Activated CD4-positive, alpha-beta T cell treated with anti-CD3 and anti-CD28 coated beads for 36 hours (primary cell): ENCODE data around the gene PTBP2. TPM values are rescaled to one million over a fixed set of nuclear protein-coding genes. Genes with fewer than 3 reads are reported as not detected.
"Not testable (repeated sequence)": the region's sequence is repeated elsewhere in the genome, so short reads cannot be mapped to it uniquely, and the experiment has no call there.

Experiments used
- ATAC-seq: fragments of 200-7000 bp; cut with Tn5 transposase; one replicate; pipeline ENCODE4 v1.10.0; 2021; ENCODE audit warnings: mild to moderate bottlenecking, moderate library complexity
- CTCF ChIA-PET: fragments of 350-600 bp; sonication (Branson Sonifier 250); formaldehyde crosslinking; loops from one replicate; lab custom pipeline; 2021; ENCODE audit warnings: antibody characterized with exemption; lab: Charles Lee
- POLR2A ChIA-PET: fragments of 350-600 bp; sonication (Branson Sonifier 250); formaldehyde crosslinking; loops from one replicate; lab custom pipeline; 2021; ENCODE audit warnings: antibody characterized with exemption, inconsistent platforms; lab: Charles Lee
- DNase-seq: peaks from one replicate; pipeline ENCODE4 v3.0.0-alpha.2; 2020
- H3K27ac Mint-ChIP-seq: one replicate; pipeline ENCODE4 v1.8.0; 2021; ENCODE audit warnings: mixed read lengths
- H3K27me3 Mint-ChIP-seq: one replicate; pipeline ENCODE4 v1.8.0; 2021; ENCODE audit warnings: mixed read lengths
- H3K36me3 Mint-ChIP-seq: one replicate; pipeline ENCODE4 v1.8.0; 2021; ENCODE audit warnings: low read depth, mixed read lengths
- H3K4me1 Mint-ChIP-seq: one replicate; pipeline ENCODE4 v1.8.0; 2021; ENCODE audit warnings: mixed read lengths
- H3K4me3 Mint-ChIP-seq: one replicate; pipeline ENCODE4 v1.8.0; 2021; ENCODE audit warnings: mild to moderate bottlenecking, moderate library complexity, mixed read lengths
- H3K9me3 Mint-ChIP-seq: one replicate; pipeline ENCODE4 v1.8.0; 2021; ENCODE audit warnings: low read depth, mixed read lengths
- intact Hi-C, 2 experiments: fragments of 100-400 bp; cut with DNase I in 1 of 2; cut with micrococcal nuclease in 1 of 2; formaldehyde crosslinking; loops; one replicate each; pipeline versions ENCODE4 v1.14.2 to v1.15.1; 2022 to 2024; cut with DNase I, micrococcal nuclease
- total RNA-seq, 2 experiments: library from RNA; stranded (reverse); gene quantifications; one replicate each; pipeline ENCODE4 v1.2.3, GENCODE V29; 2021

The PTBP2 gene
- total RNA-seq, 2 experiments from 2014 or later, result 13.5 to 14.8 TPM

DNA sequence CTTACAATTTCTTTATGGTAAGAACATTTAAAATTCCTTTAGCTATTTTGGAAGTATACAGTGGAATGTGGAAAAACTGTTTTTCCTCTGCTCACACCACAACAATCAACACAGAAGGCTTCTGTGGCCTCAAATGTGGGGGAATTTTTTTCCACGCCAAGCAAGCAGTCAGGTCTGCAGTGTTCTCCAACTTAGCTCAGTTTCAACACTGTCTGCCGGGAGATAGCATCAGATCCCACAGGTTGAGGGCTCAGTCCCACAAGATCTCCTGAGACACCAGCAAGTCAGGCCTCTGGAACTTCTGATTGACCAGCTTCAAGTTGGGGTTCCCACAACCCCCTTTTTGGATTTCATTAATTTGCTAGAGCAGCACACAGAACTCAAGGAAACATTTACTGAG is 50.3 kb downstream of the PTBP2 start:
- ATAC-seq (no peak), DNase-seq (no peak)
- Mint-ChIP-seq H3K27ac (no peak overlapping the region), H3K27me3 (no peaks in the 10 kb centered on the region), H3K4me1 (no peaks in the 10 kb centered on the region), H3K4me3 (no peak overlapping the region), H3K9me3 (no peaks in the 10 kb centered on the region), H3K36me3 (peaks cover 21% of the 10 kb centered on the region)
- ChIA-PET CTCF (interaction anchor here (0.6 to 1.5 kb wide), 3 partner anchors 25 to 993 kb away, joined by 3 read pairs; no protein-coding TSS in a partner anchor), POLR2A (no interaction called here)
- intact Hi-C loops, result no loop called here

DNA sequence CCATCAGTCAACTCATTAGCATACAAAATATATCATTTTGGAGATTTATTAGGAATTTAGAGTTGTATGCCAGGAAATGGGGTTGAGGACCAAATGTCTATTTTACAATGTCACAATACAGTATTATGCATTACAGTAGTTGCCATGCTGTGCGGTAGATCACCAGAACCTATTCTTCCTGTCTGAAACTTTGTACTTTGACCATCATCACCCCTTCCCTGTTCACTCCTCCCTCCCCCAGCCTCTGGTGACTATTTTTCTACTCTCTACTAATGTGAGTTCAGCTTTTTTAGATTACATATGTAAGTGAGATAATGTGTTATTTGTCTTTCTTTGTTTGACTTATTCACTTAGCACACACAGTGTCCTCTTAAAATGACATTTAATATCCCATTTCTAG is 50.8 kb downstream of the PTBP2 start:
- ATAC-seq (no peak), DNase-seq (no peak)
- Mint-ChIP-seq H3K36me3 (peaks cover 21% of the 10 kb centered on the region), H3K27ac (no peak overlapping the region), H3K4me1 (no peaks in the 10 kb centered on the region), H3K9me3 (no peaks in the 10 kb centered on the region), H3K4me3 (no peak overlapping the region), H3K27me3 (no peaks in the 10 kb centered on the region)
- intact Hi-C loops, result no loop called here
- POLR2A ChIA-PET, result no interaction called here
- CTCF ChIA-PET, result interaction anchor here (1.5 kb wide), 1 partner anchor 26 kb away, joined by 3 read pairs; no protein-coding TSS in a partner anchor

DNA sequence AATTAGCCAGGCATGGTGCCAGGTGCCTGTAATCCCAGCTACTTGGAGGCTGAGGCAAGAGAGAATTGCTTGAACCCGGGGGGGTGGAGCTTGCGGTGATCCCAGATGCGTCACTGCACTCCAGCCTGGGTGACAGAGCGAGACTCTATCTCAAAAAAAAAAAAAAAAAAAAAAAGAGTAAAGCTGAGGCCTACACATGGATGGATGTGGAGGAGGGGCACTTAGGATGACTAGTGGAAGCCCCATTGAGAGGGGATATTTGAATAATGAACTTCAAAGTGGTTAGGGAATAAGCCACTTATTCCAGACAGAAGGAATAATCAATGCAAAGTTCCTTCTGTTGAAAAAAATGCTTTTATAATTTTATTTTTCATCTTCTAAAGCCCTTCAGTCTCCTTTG is 51.4 kb downstream of the PTBP2 start:
- ChIA-PET POLR2A (no interaction called here), CTCF (no interaction called here)
- intact Hi-C loops, result no loop called here
- Mint-ChIP-seq H3K9me3 (no peaks in the 10 kb centered on the region), H3K27me3 (no peaks in the 10 kb centered on the region), H3K36me3 (peaks cover 21% of the 10 kb centered on the region), H3K4me3 (no peak overlapping the region), H3K4me1 (no peaks in the 10 kb centered on the region), H3K27ac (no peak overlapping the region)
- ATAC-seq (no peak), DNase-seq (no peak)

DNA sequence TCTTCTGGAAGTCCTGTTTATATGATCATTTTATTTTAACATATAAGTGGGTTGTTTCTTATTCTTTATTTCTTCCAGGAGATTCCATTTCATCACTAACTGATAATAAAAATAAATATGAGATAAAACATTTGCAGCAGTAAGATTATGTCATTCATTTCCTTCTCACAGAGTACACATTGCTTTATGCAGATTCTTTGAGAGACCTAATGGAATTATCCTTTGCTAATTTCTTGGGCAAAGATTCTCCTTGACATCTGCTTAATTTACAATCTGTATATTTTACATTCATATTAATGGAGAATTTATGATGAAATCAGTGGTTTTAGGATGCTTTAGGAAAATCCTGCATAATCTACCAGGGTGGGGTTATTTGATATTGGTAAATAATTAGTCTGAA is 60.6 kb downstream of the PTBP2 start:
- Mint-ChIP-seq H3K4me1 (no peaks in the 10 kb centered on the region), H3K9me3 (no peaks in the 10 kb centered on the region), H3K36me3 (peaks cover 23% of the 10 kb centered on the region), H3K27me3 (no peaks in the 10 kb centered on the region), H3K27ac (no peak overlapping the region), H3K4me3 (no peak overlapping the region)
- ATAC-seq (no peak), DNase-seq (no peak)
- intact Hi-C loops, result no loop called here
- POLR2A ChIA-PET, result no interaction called here
- CTCF ChIA-PET, result no interaction called here

DNA sequence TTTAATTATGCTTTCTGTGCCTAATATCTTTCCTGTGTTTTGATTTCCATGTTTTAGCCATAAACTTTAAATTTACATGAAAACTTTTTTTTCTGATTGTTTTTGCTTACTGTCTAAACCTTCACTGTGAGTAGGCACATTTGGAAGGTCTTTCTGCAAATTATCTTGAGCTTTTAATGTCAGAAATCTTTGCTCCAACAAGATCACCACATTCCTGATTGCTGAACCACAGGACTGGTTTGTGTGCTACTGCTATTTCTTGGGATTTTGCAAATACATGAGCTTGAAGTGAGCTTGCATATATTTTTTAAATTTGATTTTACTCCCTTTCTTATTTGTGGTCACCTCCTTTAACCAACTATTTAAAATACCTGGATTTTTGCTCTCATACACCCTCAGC is 61.3 kb downstream of the PTBP2 start:
- intact Hi-C loops, result no loop called here
- POLR2A ChIA-PET, result interaction anchor here (0.7 kb wide), 1 partner anchor 61 kb away, joined by 3 read pairs; no protein-coding TSS in a partner anchor
- Mint-ChIP-seq H3K9me3 (no peaks in the 10 kb centered on the region), H3K4me1 (no peaks in the 10 kb centered on the region), H3K27ac (no peak overlapping the region), H3K4me3 (no peak overlapping the region), H3K27me3 (no peaks in the 10 kb centered on the region), H3K36me3 (peaks cover 26% of the 10 kb centered on the region)
- ATAC-seq (no peak), DNase-seq (no peak)
- CTCF ChIA-PET, result no interaction called here

DNA sequence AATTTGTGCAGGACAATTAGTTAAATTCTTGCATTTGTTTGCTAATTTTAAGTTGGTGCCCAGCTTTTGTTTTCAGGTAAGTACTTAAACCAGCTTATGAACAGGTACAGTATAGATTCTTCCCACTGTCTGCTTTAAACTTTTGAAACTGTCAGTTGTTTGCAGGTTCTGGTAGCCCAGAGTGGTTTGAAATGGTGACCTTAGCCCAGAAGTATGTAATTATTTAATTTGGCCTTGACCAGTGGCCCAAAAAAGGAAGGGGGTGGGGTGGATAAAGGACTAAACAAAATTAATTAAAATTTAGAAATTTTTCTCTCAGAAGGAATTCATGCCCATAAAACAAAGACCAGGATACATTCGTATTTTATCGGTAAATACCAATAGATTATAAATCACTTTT is 69.0 kb downstream of the PTBP2 start:
- Mint-ChIP-seq H3K9me3 (no peaks in the 10 kb centered on the region), H3K27ac (no peak overlapping the region), H3K27me3 (no peaks in the 10 kb centered on the region), H3K36me3 (peaks cover 34% of the 10 kb centered on the region), H3K4me1 (no peaks in the 10 kb centered on the region), H3K4me3 (no peak overlapping the region)
- intact Hi-C loops, result no loop called here
- no peak for DNase-seq
- ChIA-PET CTCF (no interaction called here), POLR2A (interaction anchor here (0.6 kb wide), 1 partner anchor 71 kb away, joined by 5 read pairs; no protein-coding TSS in a partner anchor)
- no peak for ATAC-seq

DNA sequence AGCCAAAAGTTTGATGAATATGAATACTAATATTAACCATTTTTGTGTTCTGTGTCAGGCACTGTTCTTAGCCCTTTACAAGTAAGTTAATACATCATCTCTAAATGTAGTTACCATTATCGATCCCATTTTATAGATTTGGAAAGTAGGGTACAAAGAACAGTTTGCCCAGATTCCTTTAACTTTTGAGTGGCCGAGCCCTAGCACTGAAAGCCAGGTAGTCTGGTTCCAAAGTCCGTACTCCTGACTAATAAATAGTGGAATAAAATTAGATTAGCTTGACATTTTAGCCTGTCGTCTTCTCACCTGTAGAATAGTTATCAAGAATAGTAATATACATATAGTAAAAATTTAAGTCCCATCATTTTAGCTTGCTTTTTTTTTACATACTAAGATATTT is 70.6 kb downstream of the PTBP2 start:
- DNase-seq (no peak), ATAC-seq (no peak)
- Mint-ChIP-seq H3K4me3 (no peak overlapping the region), H3K9me3 (no peaks in the 10 kb centered on the region), H3K27ac (no peak overlapping the region), H3K36me3 (peaks cover 39% of the 10 kb centered on the region), H3K4me1 (no peaks in the 10 kb centered on the region), H3K27me3 (no peaks in the 10 kb centered on the region)
- CTCF ChIA-PET, result no interaction called here
- POLR2A ChIA-PET, result no interaction called here
- intact Hi-C loops, result no loop called here

DNA sequence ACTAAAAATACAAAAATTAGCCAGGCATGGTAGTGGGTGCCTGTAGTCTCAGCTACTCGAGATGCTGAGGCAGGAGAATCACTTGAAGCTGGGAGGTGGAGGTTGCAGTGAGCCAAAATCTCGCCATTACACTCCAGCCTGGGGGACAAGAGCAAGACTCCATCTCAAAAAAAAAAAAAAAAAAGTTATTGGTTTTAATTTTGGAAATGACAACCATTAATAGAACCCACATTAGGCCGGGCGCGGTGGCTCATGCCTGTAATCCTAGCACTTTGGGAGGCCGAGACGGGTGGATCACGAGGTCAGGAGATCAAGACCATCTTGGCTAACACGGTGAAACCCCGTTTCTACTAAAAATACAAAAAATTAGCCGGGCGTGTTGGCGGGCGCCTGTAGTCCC is 80.1 kb downstream of the PTBP2 start:
- DNase-seq, intact Hi-C loops, ATAC-seq, H3K4me3 Mint-ChIP-seq, POLR2A ChIA-PET, H3K27ac Mint-ChIP-seq, H3K27me3 Mint-ChIP-seq, CTCF ChIA-PET, H3K9me3 Mint-ChIP-seq: not testable (repeated sequence)
- H3K4me1 Mint-ChIP-seq, result peaks cover 17% of the 10 kb centered on the region
- H3K36me3 Mint-ChIP-seq, result peaks cover 33% of the 10 kb centered on the region

DNA sequence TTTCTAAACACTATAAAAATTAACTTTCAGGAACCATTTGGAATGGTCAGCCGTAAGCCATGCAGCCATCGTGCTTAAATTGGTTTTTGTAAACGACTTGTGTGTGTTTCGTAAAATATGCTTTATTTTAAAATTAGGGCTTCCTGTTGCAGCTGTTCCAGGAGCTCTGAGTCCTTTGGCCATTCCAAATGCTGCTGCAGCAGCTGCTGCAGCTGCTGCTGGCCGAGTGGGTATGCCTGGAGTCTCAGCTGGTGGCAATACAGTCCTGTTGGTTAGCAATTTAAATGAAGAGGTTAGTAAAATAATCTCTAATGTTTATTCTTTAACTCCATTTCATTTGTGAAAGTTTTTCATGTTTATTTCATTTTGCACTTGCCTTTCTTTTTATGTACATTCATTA is 83.1 kb downstream of the PTBP2 start:
- ChIA-PET CTCF (no interaction called here), POLR2A (no interaction called here)
- intact Hi-C loops, result no loop called here
- Mint-ChIP-seq H3K36me3 (peaks cover 41% of the 10 kb centered on the region), H3K27ac (no peak overlapping the region), H3K27me3 (no peaks in the 10 kb centered on the region), H3K9me3 (no peaks in the 10 kb centered on the region), H3K4me1 (peaks cover 15% of the 10 kb centered on the region), H3K4me3 (no peak overlapping the region)
- DNase-seq (no peak), ATAC-seq (no peak)

DNA sequence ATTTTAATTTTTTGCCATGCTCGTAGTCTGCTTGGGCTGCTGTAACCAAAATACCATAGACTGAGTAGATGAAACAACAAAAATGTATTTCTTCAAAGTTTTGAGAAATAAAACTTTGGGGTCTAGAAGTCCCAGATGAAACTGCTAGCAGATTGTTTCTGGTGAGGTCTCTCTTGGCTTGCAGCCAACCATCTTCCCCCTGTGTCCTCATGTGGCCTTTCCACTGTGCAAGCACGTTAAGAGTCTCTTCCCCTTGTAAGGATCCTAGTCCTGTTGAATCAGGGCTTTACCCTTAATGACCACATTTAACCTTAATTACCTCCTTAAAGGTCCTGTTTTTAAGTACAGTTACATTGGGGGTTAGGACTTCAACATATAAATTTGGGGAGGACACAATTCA is 86.6 kb downstream of the PTBP2 start:
- ChIA-PET CTCF (no interaction called here), POLR2A (no interaction called here)
- Mint-ChIP-seq H3K9me3 (no peaks in the 10 kb centered on the region), H3K4me1 (peaks cover 12% of the 10 kb centered on the region), H3K27me3 (no peaks in the 10 kb centered on the region), H3K36me3 (peaks cover 51% of the 10 kb centered on the region), H3K27ac (no peak overlapping the region), H3K4me3 (no peak overlapping the region)
- DNase-seq (no peak), ATAC-seq (no peak)
- intact Hi-C loops, result no loop called here

DNA sequence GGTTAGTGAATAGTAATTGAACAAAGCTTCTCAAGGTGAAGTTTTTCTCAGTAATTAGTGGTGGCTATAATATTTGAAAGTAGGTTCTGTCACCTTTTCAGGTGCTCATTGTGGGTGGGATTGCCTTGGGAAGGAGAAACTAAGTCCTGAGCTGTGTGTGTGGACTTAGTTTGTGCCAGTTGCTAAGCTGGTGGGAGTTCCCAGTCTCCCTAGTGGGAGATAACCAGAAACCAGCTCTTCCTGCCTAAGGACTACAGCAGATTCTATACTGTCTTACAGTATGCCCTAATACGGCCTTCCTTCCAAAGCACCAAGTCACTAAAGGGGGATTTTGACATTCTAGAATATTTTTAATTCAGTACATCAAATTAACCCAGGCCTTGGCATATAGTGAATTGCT is 94.3 kb downstream of the PTBP2 start:
- no peaks in the 10 kb centered on the region for H3K27me3 Mint-ChIP-seq
- peaks cover 29% of the 10 kb centered on the region for H3K36me3 Mint-ChIP-seq
- no peak for DNase-seq
- no peak overlapping the region for H3K4me3 Mint-ChIP-seq
- no peak overlapping the region for H3K27ac Mint-ChIP-seq
- POLR2A ChIA-PET, result no interaction called here
- CTCF ChIA-PET, result no interaction called here
- H3K9me3 Mint-ChIP-seq, result no peaks in the 10 kb centered on the region
- intact Hi-C loops, result no loop called here
- peaks cover 3% of the 10 kb centered on the region for H3K4me1 Mint-ChIP-seq
- no peak for ATAC-seq

DNA sequence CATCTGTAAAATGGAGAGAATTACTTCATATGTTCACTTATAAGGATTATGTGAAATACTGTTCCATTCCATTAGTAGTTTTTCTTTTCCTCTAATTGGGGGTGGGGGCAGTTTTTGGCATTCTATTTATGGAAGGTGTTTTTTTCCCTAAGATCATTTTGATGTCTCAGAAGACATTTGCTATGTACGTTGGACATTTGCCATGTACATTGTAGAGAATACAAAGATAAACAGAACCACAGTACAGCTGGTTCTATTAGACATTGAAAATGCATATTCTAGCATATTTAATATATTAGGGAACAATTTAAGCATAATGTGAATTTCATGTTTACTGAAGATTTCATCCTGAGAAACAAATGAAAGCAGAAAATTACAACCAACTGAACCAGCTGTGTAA is 98.5 kb downstream of the PTBP2 start:
- H3K4me1 Mint-ChIP-seq, result no peaks in the 10 kb centered on the region
- no peak overlapping the region for H3K27ac Mint-ChIP-seq
- ChIA-PET CTCF (interaction anchor here (1.2 kb wide), 1 partner anchor 10 kb away, joined by 4 read pairs; no protein-coding TSS in a partner anchor), POLR2A (no interaction called here)
- H3K4me3 Mint-ChIP-seq, result no peak overlapping the region
- no peak for ATAC-seq
- H3K27me3 Mint-ChIP-seq, result no peaks in the 10 kb centered on the region
- no peak for DNase-seq
- intact Hi-C loops, result no loop called here
- no peaks in the 10 kb centered on the region for H3K9me3 Mint-ChIP-seq
- H3K36me3 Mint-ChIP-seq, result peaks cover 6% of the 10 kb centered on the region

DNA sequence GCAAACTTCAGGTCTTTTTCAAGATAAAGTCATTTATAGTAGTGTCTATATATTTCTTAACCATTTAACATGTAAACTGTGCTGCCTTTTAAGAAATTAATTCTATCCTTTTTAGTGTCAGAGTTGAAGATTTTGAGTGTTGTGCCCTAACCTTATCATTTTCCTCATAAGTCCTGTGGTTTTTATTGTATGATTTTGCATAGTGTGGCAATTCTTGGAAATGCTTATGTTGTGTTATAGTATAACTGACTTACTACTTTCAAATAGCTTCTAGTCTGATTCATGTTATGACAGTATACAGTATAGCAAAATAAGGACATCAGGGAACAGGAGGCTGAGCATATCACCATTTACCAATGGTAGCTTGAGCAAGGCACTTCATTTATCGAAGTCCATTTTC is 99.1 kb downstream of the PTBP2 start:
- Mint-ChIP-seq H3K27me3 (no peaks in the 10 kb centered on the region), H3K27ac (no peak overlapping the region), H3K4me1 (no peaks in the 10 kb centered on the region), H3K9me3 (no peaks in the 10 kb centered on the region), H3K36me3 (peaks cover 6% of the 10 kb centered on the region), H3K4me3 (no peak overlapping the region)
- intact Hi-C loops, result no loop called here
- CTCF ChIA-PET, result no interaction called here
- DNase-seq (no peak), ATAC-seq (no peak)
- POLR2A ChIA-PET, result no interaction called here
